ENCODE measurements around the gene PSMC4.

DNA sequence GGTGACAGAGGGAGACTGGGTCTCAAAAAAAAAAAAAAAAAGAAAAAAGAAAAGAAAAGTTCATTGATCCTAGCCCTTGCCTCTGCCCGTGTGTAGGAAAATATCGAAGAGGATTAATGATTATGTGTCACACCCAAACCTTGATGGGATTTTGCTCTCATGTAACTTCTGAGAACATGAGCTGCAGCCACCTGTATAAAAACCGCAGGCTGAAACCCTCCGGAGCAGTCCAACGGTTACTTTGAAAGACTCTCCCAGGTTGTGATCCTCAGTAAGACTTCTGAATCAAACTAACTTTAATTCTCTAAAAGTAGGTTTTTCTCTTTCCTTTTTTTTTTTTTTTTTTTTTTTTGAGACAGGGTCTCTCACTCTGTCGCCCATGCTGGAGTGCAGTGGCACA, 4.3 kb upstream of the PSMC4 start:
- TF ChIP-seq, protein P1, sequence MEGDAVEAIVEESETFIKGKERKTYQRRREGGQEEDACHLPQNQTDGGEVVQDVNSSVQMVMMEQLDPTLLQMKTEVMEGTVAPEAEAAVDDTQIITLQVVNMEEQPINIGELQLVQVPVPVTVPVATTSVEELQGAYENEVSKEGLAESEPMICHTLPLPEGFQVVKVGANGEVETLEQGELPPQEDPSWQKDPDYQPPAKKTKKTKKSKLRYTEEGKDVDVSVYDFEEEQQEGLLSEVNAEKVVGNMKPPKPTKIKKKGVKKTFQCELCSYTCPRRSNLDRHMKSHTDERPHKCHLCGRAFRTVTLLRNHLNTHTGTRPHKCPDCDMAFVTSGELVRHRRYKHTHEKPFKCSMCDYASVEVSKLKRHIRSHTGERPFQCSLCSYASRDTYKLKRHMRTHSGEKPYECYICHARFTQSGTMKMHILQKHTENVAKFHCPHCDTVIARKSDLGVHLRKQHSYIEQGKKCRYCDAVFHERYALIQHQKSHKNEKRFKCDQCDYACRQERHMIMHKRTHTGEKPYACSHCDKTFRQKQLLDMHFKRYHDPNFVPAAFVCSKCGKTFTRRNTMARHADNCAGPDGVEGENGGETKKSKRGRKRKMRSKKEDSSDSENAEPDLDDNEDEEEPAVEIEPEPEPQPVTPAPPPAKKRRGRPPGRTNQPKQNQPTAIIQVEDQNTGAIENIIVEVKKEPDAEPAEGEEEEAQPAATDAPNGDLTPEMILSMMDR (IDR thresholded peaks at IDR 0.05) = no peak
- no peak for TF ChIP-seq POLR2A (IDR thresholded peaks at IDR 0.05)
